Stimulated activated CD8-positive, alpha-beta memory T cell treated with anti-CD3 and anti-CD28 coated beads, Interleukin-12 subunit alpha, Interleukin-12 subunit beta, amount 100 ng/mL, for 1 hour (primary cell): Measurements from ENCODE around the gene DNAH5.
"Not testable (repeated sequence)": the region's sequence is repeated elsewhere in the genome, so short reads cannot be mapped to it uniquely, and the experiment has no call there.

Experiments
- DNase-seq: peaks from one replicate; pipeline ENCODE4 v3.0.0-alpha.2; 2020; ENCODE audit warnings: low read depth

Gene DNAH5

DNA sequence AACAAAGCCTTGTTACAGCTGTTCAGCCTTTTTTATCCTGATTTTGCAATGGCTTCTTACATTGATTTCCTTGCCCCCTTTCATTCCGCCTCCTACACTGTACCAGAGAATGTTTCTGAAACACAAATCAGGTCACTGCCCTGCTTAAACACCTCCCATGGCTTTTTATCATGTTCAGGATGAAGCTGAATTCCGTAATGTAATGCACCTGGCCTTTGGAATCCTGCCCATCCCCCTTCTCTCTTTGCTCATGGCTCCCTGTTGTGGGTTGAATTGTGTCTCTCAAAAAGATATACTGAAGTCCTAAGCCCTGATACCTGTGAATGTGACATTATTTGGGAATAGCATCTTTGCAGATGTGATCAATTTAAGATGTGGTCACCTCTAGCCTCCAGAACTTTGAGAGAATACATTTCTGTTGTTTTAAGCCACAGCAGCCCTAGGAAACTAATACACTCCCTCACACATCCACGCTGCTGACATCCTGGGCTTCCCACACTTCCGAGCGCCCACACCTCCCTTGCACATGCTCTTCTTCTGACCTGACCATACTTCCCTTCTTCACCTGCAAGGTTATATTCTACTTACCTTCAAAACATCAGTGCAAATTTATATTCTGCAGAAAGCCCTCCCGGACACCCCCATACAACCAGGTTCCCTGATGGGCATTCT is 101.2 kb downstream of the DNAH5 start:
- no peak for DNase-seq

DNA sequence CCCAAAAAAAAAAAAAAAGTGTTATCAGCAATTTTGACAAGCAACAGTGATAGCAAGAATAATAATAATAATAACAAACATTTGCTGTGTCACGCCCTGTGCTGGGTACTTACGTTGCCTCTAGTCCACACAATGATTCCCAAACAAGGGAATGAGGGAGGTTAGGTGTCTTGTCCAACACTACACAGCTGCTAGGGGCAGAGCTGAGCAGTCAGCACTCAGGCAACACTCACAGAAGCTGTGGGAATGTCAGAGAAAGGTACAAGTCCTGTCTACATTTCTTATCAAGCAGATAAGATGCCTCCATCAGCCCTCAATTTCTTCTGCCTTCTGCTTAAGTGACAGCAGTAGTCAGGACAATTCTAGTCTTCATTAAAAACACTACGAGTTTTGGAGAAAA is 111.0 kb downstream of the DNAH5 start:
- DNase-seq, result no peak

- no peak for DNase-seq
These were observed 113.1 kb downstream of the DNAH5 start for GRCh38 chr5:13831351-13831750.

- no peak for DNase-seq
These were observed 114.0 kb downstream of the DNAH5 start for GRCh38 chr5:13830536-13830935.

- DNase-seq, result no peak
These were observed 123.1 kb downstream of the DNAH5 start for GRCh38 chr5:13821366-13821765.

- DNase-seq, result no peak
These were observed 128.4 kb downstream of the DNAH5 start for GRCh38 chr5:13816126-13816525.

DNA sequence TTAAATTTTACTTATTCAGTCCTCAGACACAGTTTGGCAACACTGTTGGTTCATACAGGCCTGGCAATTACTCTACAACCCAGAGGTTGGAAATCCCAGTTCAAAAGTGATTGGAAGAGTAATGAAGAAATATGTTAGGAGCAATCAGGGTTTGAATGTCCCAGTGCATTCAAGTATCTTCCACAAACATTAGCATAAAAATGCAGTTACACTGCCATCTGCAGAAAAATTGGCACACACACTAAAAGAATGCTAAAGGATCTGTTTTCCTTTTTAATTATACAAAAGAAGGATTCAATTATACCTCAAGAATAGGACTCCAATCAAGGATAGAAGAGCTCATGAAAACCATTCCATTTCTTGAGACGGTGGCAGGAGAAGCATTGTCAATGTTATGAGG is 130.2 kb downstream of the DNAH5 start:
- DNase-seq, result no peak

- DNase-seq, result no peak
These were observed 134.6 kb downstream of the DNAH5 start for GRCh38 chr5:13809921-13810320.

GRCh38 chr5:13804336-13804735 is 140.2 kb downstream of the DNAH5 start:
- DNase-seq, result no peak

DNA sequence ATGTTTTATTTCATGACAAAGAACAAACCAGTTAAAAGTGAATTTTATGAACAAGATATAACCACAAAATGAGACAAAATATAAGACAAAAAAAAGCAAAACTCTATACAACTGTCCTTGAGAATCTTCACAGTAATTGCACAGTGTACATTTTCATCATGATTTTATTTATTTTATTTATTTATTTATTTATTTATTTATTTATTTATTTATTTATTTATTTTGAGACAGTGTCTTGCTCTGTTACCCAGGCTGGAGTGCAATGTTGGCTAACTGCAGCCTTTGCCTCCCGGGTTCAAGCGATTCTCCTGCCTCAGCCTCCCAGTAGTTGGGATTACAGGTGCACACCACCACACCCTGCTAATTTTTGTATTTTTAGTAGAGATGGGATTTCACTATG is 145.9 kb downstream of the DNAH5 start:
- not testable (repeated sequence) for DNase-seq

- DNase-seq, result no peak
These were observed 158.6 kb downstream of the DNAH5 start for GRCh38 chr5:13785781-13786415.

DNA sequence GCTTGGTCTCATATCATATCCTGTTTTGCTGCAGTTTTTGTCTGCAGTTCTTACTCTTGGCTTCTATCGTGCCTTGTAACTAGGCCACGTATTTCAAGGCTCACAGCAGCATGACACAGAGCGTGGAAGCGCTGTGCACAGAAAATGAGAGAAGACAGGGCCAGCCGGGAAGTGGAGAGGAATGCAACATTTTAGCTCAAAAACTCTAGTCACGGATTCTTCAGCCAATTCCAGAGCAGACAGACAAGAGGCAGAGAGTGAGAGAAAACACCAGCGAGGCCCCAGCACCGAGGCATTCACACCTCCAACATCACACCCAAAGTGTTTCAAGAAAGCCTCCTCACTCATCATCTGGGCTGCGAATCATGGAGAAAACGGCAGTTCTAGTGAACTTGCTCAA is 160.8 kb downstream of the DNAH5 start:
- no peak for DNase-seq

DNA sequence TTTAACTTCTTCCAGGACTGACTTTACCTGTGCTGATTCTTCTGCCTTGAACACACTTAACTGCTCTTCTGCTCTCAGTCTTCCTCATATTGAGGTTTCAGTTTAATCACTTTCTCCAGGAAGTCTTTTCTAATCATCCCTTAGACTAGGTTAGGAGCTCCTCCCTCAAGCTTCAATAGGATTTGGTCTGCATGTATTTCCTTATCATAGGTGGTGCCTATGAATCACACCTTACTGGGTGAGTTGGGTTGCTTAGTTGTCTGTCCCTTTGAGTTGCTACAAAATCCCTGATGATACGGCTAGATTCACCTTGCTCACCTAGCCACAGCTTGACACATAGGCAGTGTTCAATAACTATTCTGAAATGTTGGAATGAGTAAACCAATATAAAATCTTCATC is 164.4 kb downstream of the DNAH5 start:
- DNase-seq, result no peak

- no peak for DNase-seq
These were observed 170.8 kb downstream of the DNAH5 start for GRCh38 chr5:13773649-13774048.

DNA sequence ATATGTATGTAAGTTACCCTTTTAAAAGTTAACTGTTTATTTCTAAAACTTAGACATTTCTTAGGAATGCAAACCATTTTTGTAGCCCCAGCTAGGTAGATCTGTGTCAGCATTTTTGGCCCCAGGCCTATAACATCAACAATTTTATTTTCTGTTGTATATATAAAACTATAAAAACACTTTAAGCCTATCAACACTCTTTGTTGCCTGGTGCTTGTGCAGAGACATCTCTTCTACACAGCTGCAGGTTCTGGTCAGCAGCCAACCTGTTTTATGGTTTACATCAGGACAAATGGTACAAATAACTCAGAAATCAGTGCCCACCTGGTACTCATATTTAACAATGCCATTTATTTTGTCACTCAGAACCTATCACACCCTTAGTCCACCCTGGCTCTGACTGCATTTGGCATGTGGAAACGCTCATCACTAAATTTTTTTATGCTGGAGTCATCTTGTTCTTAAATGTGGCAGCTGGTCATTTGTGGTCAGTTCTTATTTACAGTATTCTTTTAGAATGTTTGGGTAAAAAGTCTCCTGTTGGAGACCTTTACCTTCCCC is 173.4 kb downstream of the DNAH5 start:
- DNase-seq, result no peak

DNA sequence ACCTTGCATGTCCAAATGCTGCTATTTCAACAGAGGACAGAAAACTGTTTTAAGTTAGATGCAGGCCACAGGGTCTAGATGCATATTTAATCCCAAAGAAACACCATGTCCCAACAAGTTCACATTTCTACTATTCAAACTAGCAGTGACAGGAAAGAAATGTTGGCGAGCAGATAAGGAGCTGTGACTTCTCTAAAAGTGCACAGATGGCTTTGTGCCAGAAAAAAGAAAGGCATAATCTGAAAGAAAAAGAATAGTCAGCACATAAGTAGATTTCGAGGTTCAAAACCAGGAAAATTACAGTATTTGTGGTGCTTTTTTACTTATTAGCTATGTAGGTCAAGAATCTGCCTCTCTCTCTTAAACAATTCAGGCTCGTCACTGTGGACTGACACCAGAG is 178.3 kb downstream of the DNAH5 start:
- no peak for DNase-seq

- no peak for DNase-seq
These were observed 180.8 kb downstream of the DNAH5 start for GRCh38 chr5:13763719-13764118.

- no peak for DNase-seq
These were observed 194.7 kb downstream of the DNAH5 start for GRCh38 chr5:13749766-13750165.

DNA sequence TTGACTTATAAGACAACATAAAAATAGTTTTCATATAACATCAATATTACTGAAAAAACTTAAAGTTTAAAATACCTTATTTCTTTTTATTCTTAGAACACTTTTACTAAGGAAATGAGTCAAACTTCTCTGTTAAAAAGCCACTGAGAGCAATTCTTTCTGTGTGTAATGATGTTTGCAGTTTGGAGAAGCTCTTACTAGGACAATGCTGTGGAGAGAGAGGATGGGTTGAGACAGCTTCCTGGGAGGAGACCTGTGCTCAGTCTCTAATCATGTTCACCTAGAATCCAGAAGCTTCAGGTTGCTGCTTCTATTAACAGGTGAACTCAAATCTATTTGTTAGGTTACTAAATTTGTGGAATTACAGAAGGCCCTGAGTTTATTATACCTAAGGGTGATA is 198.5 kb downstream of the DNAH5 start:
- no peak for DNase-seq

GRCh38 chr5:13745508-13745907 is 199.0 kb downstream of the DNAH5 start:
- DNase-seq, result no peak

DNA sequence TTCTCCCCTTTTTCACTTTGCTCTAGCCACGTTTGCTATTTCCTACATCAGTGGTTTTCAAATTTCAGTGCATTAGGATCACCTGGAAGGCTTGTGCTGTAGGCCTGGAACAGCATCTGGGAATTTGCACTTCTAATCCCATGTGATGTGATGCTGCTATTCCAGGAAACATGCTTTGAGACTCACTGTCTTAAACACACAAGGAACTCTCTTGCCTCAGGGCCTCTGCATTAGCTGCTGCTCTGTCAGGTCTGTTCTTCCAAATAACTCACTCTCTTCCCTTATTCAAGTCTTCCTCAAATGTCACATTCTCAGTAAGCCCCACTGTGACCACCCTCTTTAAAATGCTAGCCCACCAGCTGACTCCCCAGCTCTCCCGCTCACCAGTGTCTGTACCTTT is 204.0 kb downstream of the DNAH5 start:
- DNase-seq, result no peak

GRCh38 chr5:13739479-13739878 is 205.0 kb downstream of the DNAH5 start:
- DNase-seq, result no peak

GRCh38 chr5:13735691-13736090 is 208.8 kb downstream of the DNAH5 start:
- DNase-seq, result no peak

GRCh38 chr5:13731121-13731628 is 213.3 kb downstream of the DNAH5 start:
- no peak for DNase-seq
